Breast epithelium (tissue), 3 donors: ENCODE measurements around the gene MCOLN1.

Experiments used
- CTCF ChIP-seq, 3 donors: fragments of 450-650 bp; IDR thresholded peaks; one replicate each; pipeline ENCODE4 v1.5.1; 2016 to 2017; ENCODE audit warnings: antibody characterized with exemption in 3 of 3, mild to moderate bottlenecking in 3 of 3, moderate library complexity in 3 of 3
- POLR2A ChIP-seq: fragments of 450-650 bp; IDR thresholded peaks from one replicate; pipeline ENCODE4 v1.6.1; 2016; ENCODE audit warnings: antibody characterized with exemption, mild to moderate bottlenecking, moderate library complexity
- POLR2AphosphoS5 ChIP-seq, 3 donors: sonication (generic); formaldehyde crosslinking; IDR thresholded peaks; one replicate each; pipeline ENCODE4 v1.6.1; 2017; ENCODE audit warnings: antibody characterized with exemption in 3 of 3

GRCh38 chr19:7542556-7543348, 20.3 kb downstream of the MCOLN1 start:
- TF ChIP-seq CTCF (IDR thresholded peaks at IDR 0.05) (no peak), POLR2AphosphoS5 (IDR thresholded peaks at IDR 0.05) (no peak), POLR2A (no peak)
